ENCODE results near the gene PIK3R6. TPM values are rescaled to one million over a fixed set of nuclear protein-coding genes. Genes with fewer than 3 reads are reported as not detected.

PIK3R6 gene
- total RNA-seq, 1 experiment from 2014 or later, result not detected

DNA sequence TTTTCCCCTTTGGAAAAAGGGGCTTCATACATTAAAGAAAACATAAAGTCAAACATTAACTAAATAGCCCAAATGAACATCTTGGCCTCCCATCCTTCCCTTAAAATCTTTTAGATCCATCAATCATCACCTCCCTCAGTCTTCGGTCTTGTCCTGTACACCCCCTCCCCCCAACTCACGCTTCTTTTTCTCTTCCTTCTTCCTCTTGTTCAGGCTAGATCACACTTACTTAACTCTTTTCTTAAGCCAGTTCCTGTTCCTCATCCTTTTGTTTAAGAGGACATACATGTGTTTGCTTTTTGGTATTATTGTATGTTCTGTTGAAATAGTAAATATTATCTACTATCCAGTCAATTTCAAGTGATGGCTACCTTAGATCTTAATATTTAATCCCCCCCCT lies 73.8 kb downstream of the PIK3R6 start:
- no peak overlapping the region for H4K91ac ChIP-seq (ENCODE audit: insufficient read length, low read depth, low read length)
- no peaks in the 10 kb centered on the region for H3K79me1 ChIP-seq (ENCODE audit: insufficient read depth, low read depth, low read length, poor library complexity, severe bottlenecking)
- no peak overlapping the region for H3K4ac ChIP-seq (ENCODE audit: low read depth, low read length)
- no peak overlapping the region for H3K14ac ChIP-seq (ENCODE audit: insufficient read depth, low read length)
- H4K8ac ChIP-seq (replicated peaks; ENCODE audit: insufficient read length, low read depth, low read length), result no peak overlapping the region
- no peak overlapping the region for H2BK20ac ChIP-seq (ENCODE audit: low read depth, low read length, poor library complexity, severe bottlenecking)
- no peak overlapping the region for H2BK12ac ChIP-seq (ENCODE audit: insufficient read length, low read depth, low read length)
- H3K9ac ChIP-seq (ENCODE audit: extremely low read depth, insufficient read length, low read length), result no peak overlapping the region
- H2AK5ac ChIP-seq (ENCODE audit: insufficient read length, low read length), result no peak overlapping the region
- H3K4me1 ChIP-seq (ENCODE audit: insufficient read depth, low read length), result no peaks in the 10 kb centered on the region
- H3K4me3 Mint-ChIP-seq, result no peak overlapping the region
- no peak overlapping the region for H3K23ac ChIP-seq (ENCODE audit: insufficient read length, low read depth, low read length)
- no peaks in the 10 kb centered on the region for H4K20me1 ChIP-seq (ENCODE audit: control insufficient read depth, insufficient read depth, insufficient read length)
- no peak overlapping the region for H3K56ac ChIP-seq (ENCODE audit: insufficient read length, low read depth, low read length)
- no peak overlapping the region for H3K18ac ChIP-seq (ENCODE audit: insufficient read length, low read depth, low read length)
- H3K27ac ChIP-seq (ENCODE audit: insufficient read length, low read depth, low read length), result no peak overlapping the region
- H2BK5ac ChIP-seq (ENCODE audit: insufficient read length, low read length), result no peak overlapping the region
- no peak overlapping the region for H3T11ph ChIP-seq (ENCODE audit: low read length)
- no peak overlapping the region for H2BK15ac ChIP-seq (ENCODE audit: low read depth, low read length)
- WGBS (ENCODE audit: extremely low coverage, insufficient read length, low lambda C conversion rate), result no CpG with 5 or more reads among the region's 2 CpGs
- H3K36me3 Mint-ChIP-seq (ENCODE audit: insufficient read depth in 1 of 3, low read depth in 3 of 3), result peaks cover 2 to 10% (median 6%) of the 10 kb centered on the region in 3 experiments; a peak in 6 of 7 replicates
- H3K79me2 ChIP-seq (ENCODE audit: insufficient read depth, low read length), result no peaks in the 10 kb centered on the region
- peaks cover 5% of the 10 kb centered on the region for H3K9me3 ChIP-seq (ENCODE audit: control insufficient read depth, low read depth, low read length)
- DNase-seq, result no peak
- TF ChIP-seq, protein P1, sequence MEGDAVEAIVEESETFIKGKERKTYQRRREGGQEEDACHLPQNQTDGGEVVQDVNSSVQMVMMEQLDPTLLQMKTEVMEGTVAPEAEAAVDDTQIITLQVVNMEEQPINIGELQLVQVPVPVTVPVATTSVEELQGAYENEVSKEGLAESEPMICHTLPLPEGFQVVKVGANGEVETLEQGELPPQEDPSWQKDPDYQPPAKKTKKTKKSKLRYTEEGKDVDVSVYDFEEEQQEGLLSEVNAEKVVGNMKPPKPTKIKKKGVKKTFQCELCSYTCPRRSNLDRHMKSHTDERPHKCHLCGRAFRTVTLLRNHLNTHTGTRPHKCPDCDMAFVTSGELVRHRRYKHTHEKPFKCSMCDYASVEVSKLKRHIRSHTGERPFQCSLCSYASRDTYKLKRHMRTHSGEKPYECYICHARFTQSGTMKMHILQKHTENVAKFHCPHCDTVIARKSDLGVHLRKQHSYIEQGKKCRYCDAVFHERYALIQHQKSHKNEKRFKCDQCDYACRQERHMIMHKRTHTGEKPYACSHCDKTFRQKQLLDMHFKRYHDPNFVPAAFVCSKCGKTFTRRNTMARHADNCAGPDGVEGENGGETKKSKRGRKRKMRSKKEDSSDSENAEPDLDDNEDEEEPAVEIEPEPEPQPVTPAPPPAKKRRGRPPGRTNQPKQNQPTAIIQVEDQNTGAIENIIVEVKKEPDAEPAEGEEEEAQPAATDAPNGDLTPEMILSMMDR (conservative IDR thresholded peaks at IDR 0.05), result no peak
- no peak overlapping the region for H2BK120ac ChIP-seq (ENCODE audit: low read depth, low read length, poor library complexity, severe bottlenecking)
- H2AFZ ChIP-seq (ENCODE audit: low read length), result no peak overlapping the region
- H3K9me3 Mint-ChIP-seq, result peaks cover 9 to 16% of the 10 kb centered on the region in 2 experiments
- H3K23me2 ChIP-seq (ENCODE audit: insufficient read length, low read depth, low read length, poor library complexity, severe bottlenecking), result no peaks in the 10 kb centered on the region
- no peak overlapping the region for H3K4me2 ChIP-seq (ENCODE audit: insufficient read depth, insufficient read length, low read length)
- no peak overlapping the region for H4K5ac ChIP-seq (ENCODE audit: insufficient read length, low read depth, low read length)
- peaks cover 21 to 36% of the 10 kb centered on the region in 2 experiments for H3K4me1 Mint-ChIP-seq
- H3K27ac Mint-ChIP-seq, result no peak overlapping the region
- peaks cover 1% of the 10 kb centered on the region for H3K27me3 Mint-ChIP-seq (ENCODE audit: low read depth)
- no peaks in the 10 kb centered on the region for H3K27me3 ChIP-seq (ENCODE audit: insufficient read depth, low read length)
